K562 (cell line): ENCODE measurements around the gene SMG9. TPM values are rescaled to one million over a fixed set of nuclear protein-coding genes. Genes with fewer than 3 reads are reported as not detected.

Experiments
- CHAMP1 ChIP-seq: fragments of 450-650 bp; IDR thresholded peaks from 2 replicates; pipeline ENCODE4 v1.6.1; 2016; ENCODE audit warnings: mild to moderate bottlenecking
- FOXK2 ChIP-seq, 2 experiments: fragments of 450-650 bp; IDR thresholded peaks in 1 of 2; conservative IDR thresholded peaks in 1 of 2; 2 replicates each; pipeline ENCODE4 v1.6.1; 2016; ENCODE audit warnings: low read depth in 2 of 2, mild to moderate bottlenecking in 1 of 2
- HDAC3 ChIP-seq: fragments of 450-650 bp; IDR thresholded peaks from 2 replicates; pipeline ENCODE4 v1.6.1; 2018; ENCODE audit warnings: borderline replicate concordance, mild to moderate bottlenecking, moderate library complexity; ENCODE audit not compliant: partially characterized antibody
- SAFB2 ChIP-seq: fragments of 200-400 bp; formaldehyde crosslinking; IDR thresholded peaks from 2 replicates; pipeline ENCODE4 v1.6.1; 2018; ENCODE audit warnings: borderline replicate concordance, low read length, low read depth, moderate library complexity; ENCODE audit not compliant: severe bottlenecking
- TFAP4 ChIP-seq: sonication (generic); formaldehyde crosslinking; IDR thresholded peaks from 2 replicates; pipeline ENCODE4 v1.8.0; 2022; ENCODE audit warnings: missing genetic modification reagents, mild to moderate bottlenecking, moderate library complexity, borderline replicate concordance
- XRCC3 ChIP-seq: fragments of 450-650 bp; IDR thresholded peaks from 2 replicates; pipeline ENCODE4 v1.6.1; 2017; ENCODE audit warnings: mild to moderate bottlenecking, moderate library complexity
- ZNF395 ChIP-seq: fragments of 200-800 bp; sonication (Bioruptor generic); IDR thresholded peaks from 2 replicates; pipeline ENCODE4 v1.6.1; 2017; ENCODE audit warnings: missing genetic modification characterization, missing compliant biosample characterization
- polyA plus RNA-seq, 8 experiments: library from polyadenylated mRNA; depleted of rRNA in 4 of 8; stranded (reverse) in 5 of 8; unstranded in 3 of 8; fragments of >200 nt; fragmentation: Nextera tagmentation in 2 of 8; fragmentation: Illumina TruSeq in 1 of 8; extraction: Ambion mirVana in 2 of 8; extraction: Trizol in 1 of 8; gene quantifications; 2 replicates each; pipeline versions ENCODE4 v1.2.1 to v1.2.3, GENCODE V29; 2011 to 2014; ENCODE audit warnings: inconsistent platforms in 1 of 8, missing spikeins in 1 of 8
- total RNA-seq, 7 experiments: library from RNA; depleted of rRNA in 6 of 7; stranded (reverse); fragments of >200 nt in 6 of 7; fragmentation: Illumina TruSeq in 2 of 7; extraction: Trizol in 2 of 7; gene quantifications; 2 replicates each; pipeline versions ENCODE4 v1.2.1 to v1.2.3, GENCODE V29; 2011 to 2021; ENCODE audit warnings: low replicate concordance in 1 of 7
- TF ChIP-seq, protein P1 (sequence below), 2 experiments: fragments of 450-650 bp; IDR thresholded peaks; 2 replicates each; pipeline ENCODE4 v1.6.1; 2016; ENCODE audit warnings: mild to moderate bottlenecking in 2 of 2, borderline replicate concordance in 1 of 2, low read depth in 1 of 2, moderate library complexity in 1 of 2
- TF ChIP-seq, protein P2 (sequence below), 3 experiments: fragments of 200-800 bp in 1 of 3; sonication (Bioruptor generic) in 1 of 3; sonication (generic) in 1 of 3; formaldehyde crosslinking in 1 of 3; IDR thresholded peaks; 2 replicates each; pipeline versions ENCODE4 v1.6.1 to v1.8.0; 2016 to 2022; ENCODE audit warnings: mild to moderate bottlenecking in 2 of 3, missing compliant biosample characterization in 2 of 3, missing genetic modification characterization in 2 of 3, missing genetic modification reagents in 1 of 3

The SMG9 gene
- total and polyA plus RNA-seq, 9 of the 15 experiments (the other 6 are each of a cell fraction or from before 2014, with no cell fraction given), result 1.7 to 79.7 (median 40.2) TPM

DNA sequence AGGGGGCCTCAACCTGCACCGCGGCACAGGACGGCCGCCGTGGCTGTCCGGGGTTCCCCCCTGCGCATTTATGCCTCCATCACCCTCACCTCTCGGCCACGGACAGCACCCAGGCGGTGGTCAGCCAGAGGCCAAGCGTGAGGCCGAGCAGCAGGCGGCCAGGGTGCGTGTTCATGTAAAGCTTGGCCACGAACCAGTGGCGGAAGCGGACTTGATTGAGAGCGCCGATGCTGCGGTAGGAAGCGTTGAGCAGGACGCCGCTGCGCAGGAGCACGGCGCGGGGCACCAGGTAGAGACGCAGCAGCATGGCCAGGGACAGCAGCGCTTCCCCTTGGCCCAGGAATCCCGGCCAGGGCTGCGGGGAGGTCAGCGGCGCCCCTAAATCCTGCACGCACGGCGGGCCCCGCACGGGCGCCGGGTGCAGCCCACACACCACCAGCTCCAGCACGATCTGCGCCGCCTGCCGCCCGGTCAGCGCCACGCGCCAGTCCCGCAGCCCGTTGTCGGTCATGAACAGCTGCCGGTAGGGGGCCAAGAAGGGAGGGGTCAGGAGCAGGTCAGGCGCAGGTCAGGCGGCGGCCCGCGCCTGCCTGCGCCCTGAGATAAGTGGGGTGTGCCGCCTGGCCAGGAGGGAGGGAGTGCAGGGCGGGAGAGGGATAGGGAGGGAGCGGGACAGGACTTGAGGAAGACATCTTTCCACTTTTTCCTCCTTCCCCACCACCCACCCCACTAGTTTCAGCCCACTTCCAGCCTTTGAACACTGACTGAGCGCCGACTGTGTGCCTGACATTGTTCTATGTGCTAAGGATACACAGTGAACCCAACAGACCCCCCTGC is 19.6 kb upstream of the SMG9 start (continued):
- no peak for TF ChIP-seq SAFB2
- peak; percentile 98 for TF ChIP-seq TFAP4
- no peak for TF ChIP-seq XRCC3
- TF ChIP-seq, protein P1, sequence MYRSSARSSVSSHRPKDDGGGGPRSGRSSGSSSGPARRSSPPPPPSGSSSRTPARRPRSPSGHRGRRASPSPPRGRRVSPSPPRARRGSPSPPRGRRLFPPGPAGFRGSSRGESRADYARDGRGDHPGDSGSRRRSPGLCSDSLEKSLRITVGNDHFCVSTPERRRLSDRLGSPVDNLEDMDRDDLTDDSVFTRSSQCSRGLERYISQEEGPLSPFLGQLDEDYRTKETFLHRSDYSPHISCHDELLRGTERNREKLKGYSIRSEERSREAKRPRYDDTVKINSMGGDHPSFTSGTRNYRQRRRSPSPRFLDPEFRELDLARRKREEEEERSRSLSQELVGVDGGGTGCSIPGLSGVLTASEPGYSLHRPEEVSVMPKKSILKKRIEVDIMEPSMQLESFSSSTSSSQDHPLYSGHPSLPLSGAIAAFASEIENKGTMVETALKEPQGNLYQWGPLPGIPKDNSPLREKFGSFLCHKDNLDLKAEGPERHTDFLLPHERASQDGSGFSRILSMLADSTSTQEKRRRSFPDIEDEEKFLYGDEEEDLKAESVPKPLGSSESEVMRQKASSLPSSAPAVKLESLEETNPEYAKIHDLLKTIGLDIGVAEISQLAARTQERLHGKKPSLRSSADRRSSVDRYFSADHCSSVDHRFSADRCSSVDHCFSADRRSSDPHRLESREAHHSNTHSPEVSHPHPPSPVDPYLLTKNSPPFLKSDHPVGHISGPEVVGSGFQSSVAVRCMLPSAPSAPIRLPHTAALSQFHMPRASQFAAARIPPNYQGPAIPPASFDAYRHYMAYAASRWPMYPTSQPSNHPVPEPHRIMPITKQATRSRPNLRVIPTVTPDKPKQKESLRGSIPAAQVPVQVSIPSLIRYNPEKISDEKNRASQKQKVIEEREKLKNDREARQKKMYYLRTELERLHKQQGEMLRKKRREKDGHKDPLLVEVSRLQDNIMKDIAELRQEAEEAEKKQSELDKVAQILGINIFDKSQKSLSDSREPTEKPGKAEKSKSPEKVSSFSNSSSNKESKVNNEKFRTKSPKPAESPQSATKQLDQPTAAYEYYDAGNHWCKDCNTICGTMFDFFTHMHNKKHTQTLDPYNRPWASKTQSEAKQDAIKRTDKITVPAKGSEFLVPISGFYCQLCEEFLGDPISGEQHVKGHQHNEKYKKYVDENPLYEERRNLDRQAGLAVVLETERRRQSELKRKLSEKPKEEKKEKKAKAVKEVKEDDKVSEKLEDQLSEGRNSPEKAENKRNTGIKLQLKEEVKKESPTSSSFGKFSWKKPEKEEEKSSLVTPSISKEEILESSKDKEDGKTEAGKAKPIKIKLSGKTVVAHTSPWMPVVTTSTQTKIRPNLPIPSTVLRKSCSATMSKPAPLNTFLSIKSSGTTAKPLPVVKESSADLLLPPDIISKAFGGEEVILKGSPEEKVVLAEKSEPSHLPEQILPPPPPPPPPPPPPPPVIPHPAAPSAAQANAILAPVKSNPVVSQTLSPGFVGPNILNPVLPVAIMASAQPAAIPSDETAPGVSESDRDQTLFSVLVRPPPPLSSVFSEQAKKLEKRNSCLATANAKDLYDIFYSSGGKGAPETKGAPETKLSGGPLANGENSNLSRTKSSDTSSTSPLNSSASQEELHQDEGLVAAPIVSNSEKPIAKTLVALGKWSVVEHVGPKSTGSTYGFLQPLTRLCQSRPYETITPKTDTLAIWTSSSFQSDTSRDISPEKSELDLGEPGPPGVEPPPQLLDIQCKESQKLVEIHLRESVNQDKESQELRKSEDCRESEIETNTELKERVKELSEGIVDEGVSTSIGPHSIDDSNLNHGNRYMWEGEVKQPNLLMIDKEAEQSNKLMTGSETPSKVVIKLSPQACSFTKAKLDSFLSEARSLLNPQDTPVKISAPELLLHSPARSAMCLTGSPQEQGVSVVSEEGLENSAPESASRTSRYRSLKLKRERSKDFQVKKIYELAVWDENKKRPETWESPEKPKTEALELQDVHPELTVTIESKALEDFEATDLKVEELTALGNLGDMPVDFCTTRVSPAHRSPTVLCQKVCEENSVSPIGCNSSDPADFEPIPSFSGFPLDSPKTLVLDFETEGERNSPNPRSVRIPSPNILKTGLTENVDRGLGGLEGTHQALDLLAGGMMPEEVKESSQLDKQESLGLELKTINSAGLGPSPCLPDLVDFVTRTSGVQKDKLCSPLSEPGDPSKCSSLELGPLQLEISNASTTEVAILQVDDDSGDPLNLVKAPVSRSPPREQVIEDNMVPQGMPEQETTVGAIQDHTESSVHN (IDR thresholded peaks at IDR 0.05; ENCODE audit: borderline replicate concordance in 1 of 2, low read depth in 1 of 2), result peak in 1 of 2 experiments; percentile 55; a peak in 2 of 4 replicates
- peak in 1 of 2 experiments; percentile 76; a peak in 1 of 4 replicates for TF ChIP-seq FOXK2 (conservative IDR thresholded peaks at IDR 0.05 in 1 of 2, IDR thresholded peaks at IDR 0.05 in 1 of 2; ENCODE audit: low read depth in 2 of 2)
- peak; percentile 96 for TF ChIP-seq HDAC3
- TF ChIP-seq ZNF395 (CRISPR knock-in tag), result peak; percentile 91
- peak; percentile 85; the same call in 1 of the 2 replicates for TF ChIP-seq CHAMP1
- TF ChIP-seq, protein P2, sequence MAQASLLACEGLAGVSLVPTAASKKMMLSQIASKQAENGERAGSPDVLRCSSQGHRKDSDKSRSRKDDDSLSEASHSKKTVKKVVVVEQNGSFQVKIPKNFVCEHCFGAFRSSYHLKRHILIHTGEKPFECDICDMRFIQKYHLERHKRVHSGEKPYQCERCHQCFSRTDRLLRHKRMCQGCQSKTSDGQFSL (CRISPR knock-in tag; IDR thresholded peaks at IDR 0.05), result peak; percentile 45; the same call in 1 of the 2 replicates
- TF ChIP-seq, protein P2 (tag; IDR thresholded peaks at IDR 0.05), result peak in 1 of 2 experiments; percentile 53; a peak in 1 of 4 replicates
